WTC11 (cell line): Measurements from ENCODE around the gene PMEPA1.

Experiments used
- ATF3 ChIP-seq: sonication (generic); formaldehyde crosslinking; conservative IDR thresholded peaks from 2 replicates; pipeline ENCODE4 v1.8.1; 2022; ENCODE audit warnings: mild to moderate bottlenecking, missing genetic modification reagents
- TF ChIP-seq, protein P1 (sequence below): fragments of 200-600 bp; IDR thresholded peaks from 2 replicates; pipeline ENCODE4 v1.8.0; 2022; ENCODE audit warnings: antibody characterized with exemption
- TF ChIP-seq, protein P2 (sequence below): sonication (generic); formaldehyde crosslinking; IDR thresholded peaks from 2 replicates; pipeline ENCODE4 v1.8.0; 2022; ENCODE audit warnings: mild to moderate bottlenecking, missing genetic modification reagents

DNA sequence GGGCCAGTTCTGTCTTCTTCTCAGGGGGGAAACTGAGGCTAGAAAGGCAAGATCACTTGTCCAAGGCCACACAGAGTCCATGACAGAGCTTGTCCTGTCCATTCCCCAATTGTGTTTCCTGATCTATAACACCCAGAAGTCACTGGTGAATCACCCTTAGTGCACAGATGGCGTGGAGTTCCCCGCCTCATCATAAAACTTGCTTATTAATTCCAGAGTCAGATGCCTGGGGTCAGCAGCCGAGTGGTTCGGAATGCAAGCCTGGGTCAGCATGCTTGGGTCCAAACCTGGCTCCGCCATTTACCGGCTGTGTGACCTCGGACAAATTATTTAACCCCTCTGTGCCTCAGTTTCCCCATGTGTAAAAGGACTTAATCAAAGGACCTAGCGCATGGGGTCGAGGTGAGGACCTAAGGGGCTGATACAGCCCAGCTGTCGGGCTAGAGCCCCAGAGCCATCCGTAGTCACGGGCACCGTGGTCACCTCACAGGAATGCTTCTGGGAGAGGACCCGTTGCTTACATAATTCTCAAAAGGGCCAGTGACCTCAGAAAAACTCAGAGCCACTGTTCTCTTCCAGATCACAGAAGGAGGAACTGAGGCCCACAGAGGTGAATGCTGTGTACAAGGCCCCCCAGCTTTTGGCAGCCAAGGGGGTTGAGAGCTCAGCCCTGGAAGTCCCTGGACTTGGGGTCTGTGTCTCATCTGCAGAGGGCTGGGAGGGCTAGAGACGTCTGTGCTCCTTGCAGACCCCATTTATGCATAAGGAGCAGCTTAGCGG, 88.2 kb downstream of the PMEPA1 start:
- TF ChIP-seq, protein P1, sequence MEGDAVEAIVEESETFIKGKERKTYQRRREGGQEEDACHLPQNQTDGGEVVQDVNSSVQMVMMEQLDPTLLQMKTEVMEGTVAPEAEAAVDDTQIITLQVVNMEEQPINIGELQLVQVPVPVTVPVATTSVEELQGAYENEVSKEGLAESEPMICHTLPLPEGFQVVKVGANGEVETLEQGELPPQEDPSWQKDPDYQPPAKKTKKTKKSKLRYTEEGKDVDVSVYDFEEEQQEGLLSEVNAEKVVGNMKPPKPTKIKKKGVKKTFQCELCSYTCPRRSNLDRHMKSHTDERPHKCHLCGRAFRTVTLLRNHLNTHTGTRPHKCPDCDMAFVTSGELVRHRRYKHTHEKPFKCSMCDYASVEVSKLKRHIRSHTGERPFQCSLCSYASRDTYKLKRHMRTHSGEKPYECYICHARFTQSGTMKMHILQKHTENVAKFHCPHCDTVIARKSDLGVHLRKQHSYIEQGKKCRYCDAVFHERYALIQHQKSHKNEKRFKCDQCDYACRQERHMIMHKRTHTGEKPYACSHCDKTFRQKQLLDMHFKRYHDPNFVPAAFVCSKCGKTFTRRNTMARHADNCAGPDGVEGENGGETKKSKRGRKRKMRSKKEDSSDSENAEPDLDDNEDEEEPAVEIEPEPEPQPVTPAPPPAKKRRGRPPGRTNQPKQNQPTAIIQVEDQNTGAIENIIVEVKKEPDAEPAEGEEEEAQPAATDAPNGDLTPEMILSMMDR = no peak
- TF ChIP-seq ATF3 = no peak
- TF ChIP-seq, protein P2, sequence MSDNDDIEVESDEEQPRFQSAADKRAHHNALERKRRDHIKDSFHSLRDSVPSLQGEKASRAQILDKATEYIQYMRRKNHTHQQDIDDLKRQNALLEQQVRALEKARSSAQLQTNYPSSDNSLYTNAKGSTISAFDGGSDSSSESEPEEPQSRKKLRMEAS (CRISPR knock-in tag) = no peak
